K562 (cell line): ENCODE measurements around the gene EGF. TPM values are rescaled to one million over a fixed set of nuclear protein-coding genes. Genes with fewer than 3 reads are reported as not detected.

ENCODE experiments used
- ATAC-seq: fragments of 200-7000 bp; cut with Tn5 transposase; 3 replicates; pipeline ENCODE4 v1.9.1; 2020; ENCODE audit warnings: moderate library complexity
- BruUV-seq: library from RNA; stranded (reverse); fragments of 400-500 nt; replicated peaks from 2 replicates; lab custom pipeline; 2021; lab: Mats Ljungman, UMichigan
- CTCF ChIA-PET: fragments of 300-600 bp; formaldehyde crosslinking; extraction: SDS; loops from one replicate; lab custom pipeline; 2021; ENCODE audit warnings: low intra/inter-chr PET ratio; lab: Yijun Ruan, JAX
- POLR2A ChIA-PET: fragments of 300-600, 350-650 bp; sonication (Branson Sonifier 250); formaldehyde crosslinking; extraction: SDS; loops from one replicate; lab custom pipeline; 2021; ENCODE audit warnings: antibody characterized with exemption, inconsistent platforms; lab: Yijun Ruan, JAX
- DNase-seq, 4 experiments: peaks; one replicate each; pipeline versions ENCODE4 v3.0.0 to v3.0.0-alpha.2; 2011 to 2018; ENCODE audit warnings: low spot score in 3 of 4, mixed read lengths in 3 of 4; ENCODE audit errors: extremely low read depth in 1 of 4
- FAIRE-seq: peaks from 2 replicates; lab custom pipeline; 2011; peaks lifted over from hg19 to GRCh38; lab: Jason Lieb, UNC
- H2AFZ ChIP-seq: 2 replicates; pipeline ENCODE4 v1.6.0; 2011; ENCODE audit warnings: low read depth, low read length, control low read depth, inconsistent platforms
- H3K27ac ChIP-seq: fragments of 200-600 bp; 3 replicates; pipeline ENCODE4 v1.8.0; 2011; ENCODE audit warnings: low read depth, mild to moderate bottlenecking, control low read depth, inconsistent platforms, low read length, moderate library complexity, mixed read lengths; ENCODE audit errors: extremely low read depth
- H3K27me3 ChIP-seq, 2 experiments: fragments of 300-600 bp in 1 of 2; 2 replicates in 1 of 2; 3 replicates in 1 of 2; pipeline versions ENCODE4 v1.6.0 to v1.8.0; 2011; ENCODE audit warnings: inconsistent platforms in 2 of 2, low read length in 2 of 2, mild to moderate bottlenecking in 1 of 2, mixed read lengths in 1 of 2, moderate library complexity in 1 of 2; ENCODE audit not compliant: control insufficient read depth in 2 of 2, insufficient read depth in 2 of 2
- H3K36me3 ChIP-seq: fragments of 300-600 bp; 3 replicates; pipeline ENCODE4 v1.8.0; 2011; ENCODE audit warnings: mild to moderate bottlenecking, low read length, inconsistent platforms; ENCODE audit not compliant: control insufficient read depth, insufficient read depth
- H3K4me1 ChIP-seq, 2 experiments: fragments of 200-600 bp in 1 of 2; replicated peaks in 1 of 2; 2 replicates in 1 of 2; 3 replicates in 1 of 2; pipeline versions ENCODE4 v1.5.1 to v1.8.0; 2011; ENCODE audit warnings: inconsistent platforms in 2 of 2, low read length in 2 of 2, mild to moderate bottlenecking in 1 of 2, mixed read lengths in 1 of 2, moderate library complexity in 1 of 2; ENCODE audit not compliant: control insufficient read depth in 2 of 2, insufficient read depth in 2 of 2
- H3K4me2 ChIP-seq: 2 replicates; pipeline ENCODE4 v1.6.1; 2011; ENCODE audit warnings: low read length, control low read depth, inconsistent platforms, mixed read lengths; ENCODE audit not compliant: insufficient read depth
- H3K4me3 ChIP-seq: fragments of 200-600 bp; sonication (generic), shearing (Covaris generic); 2 replicates; pipeline ENCODE4 v1.5.1; 2016; ENCODE audit warnings: control low read depth, inconsistent platforms
- H3K79me2 ChIP-seq: fragments of 200-600 bp; 3 replicates; pipeline ENCODE4 v1.8.0; 2011; ENCODE audit warnings: low read length, inconsistent platforms; ENCODE audit not compliant: control insufficient read depth, insufficient read depth
- H3K9ac ChIP-seq, 2 experiments: 2 replicates each; pipeline versions ENCODE4 v1.6.0 to v1.6.1; 2011; ENCODE audit warnings: low read depth in 2 of 2, low read length in 2 of 2, control low read depth in 1 of 2, inconsistent platforms in 1 of 2, mild to moderate bottlenecking in 1 of 2, mixed read lengths in 1 of 2; ENCODE audit not compliant: insufficient read depth in 1 of 2
- H3K9me1 ChIP-seq: one replicate; pipeline ENCODE4 v1.6.0; 2011; ENCODE audit warnings: inconsistent platforms, mild to moderate bottlenecking, low read length, moderate library complexity; ENCODE audit not compliant: control insufficient read depth, insufficient read depth
- H3K9me3 ChIP-seq: replicated peaks from 2 replicates; pipeline ENCODE4 v1.5.1; 2011; ENCODE audit warnings: low read depth, low read length, inconsistent platforms; ENCODE audit not compliant: control insufficient read depth, insufficient read depth
- H4K20me1 ChIP-seq: replicated peaks from 2 replicates; pipeline ENCODE4 v1.6.1; 2011; ENCODE audit warnings: low read length, inconsistent platforms, mixed read lengths; ENCODE audit not compliant: control insufficient read depth, insufficient read depth
- ATF7 ChIP-seq: fragments of 450-650 bp; IDR thresholded peaks from 2 replicates; pipeline ENCODE4 v1.7.1; 2014; ENCODE audit warnings: mild to moderate bottlenecking, moderate library complexity
- BCOR ChIP-seq: fragments of 450-650 bp; IDR thresholded peaks from 2 replicates; pipeline ENCODE4 v1.6.1; 2016
- MAFG ChIP-seq: fragments of 450-650 bp; conservative IDR thresholded peaks from 2 replicates; pipeline ENCODE4 v1.6.1; 2016; ENCODE audit warnings: missing genetic modification characterization, missing compliant biosample characterization
- NFRKB ChIP-seq: fragments of 450-650 bp; IDR thresholded peaks from 2 replicates; pipeline ENCODE4 v1.6.1; 2016; ENCODE audit warnings: low read depth
- PRPF4 ChIP-seq: fragments of 200-400 bp; formaldehyde crosslinking; IDR thresholded peaks from one replicate; pipeline ENCODE4 v1.6.1; 2017; ENCODE audit warnings: low read length, low read depth, mild to moderate bottlenecking; ENCODE audit not compliant: insufficient read depth, poor library complexity, severe bottlenecking
- RBM15 ChIP-seq: fragments of 200-400 bp; formaldehyde crosslinking; IDR thresholded peaks from 2 replicates; pipeline ENCODE4 v1.6.1; 2018; ENCODE audit warnings: mild to moderate bottlenecking, low read length, moderate library complexity; ENCODE audit not compliant: insufficient read depth
- SMAD2 ChIP-seq: fragments of 150-350 bp; IDR thresholded peaks from 2 replicates; pipeline ENCODE4 v1.6.1; 2014; ENCODE audit warnings: low read depth, mild to moderate bottlenecking, low read length
- SMARCE1 ChIP-seq: fragments of 450-650 bp; IDR thresholded peaks from 2 replicates; pipeline ENCODE4 v1.7.1; 2016; ENCODE audit warnings: mild to moderate bottlenecking
- TFAP4 ChIP-seq: sonication (generic); formaldehyde crosslinking; IDR thresholded peaks from 2 replicates; pipeline ENCODE4 v1.8.0; 2022; ENCODE audit warnings: missing genetic modification reagents, mild to moderate bottlenecking, moderate library complexity, borderline replicate concordance
- ZFP1 ChIP-seq: fragments of 450-650 bp; formaldehyde crosslinking; IDR thresholded peaks from 2 replicates; pipeline ENCODE4 v1.4.0; 2020; ENCODE audit warnings: mild to moderate bottlenecking, mixed read lengths
- ZNF75A ChIP-seq: fragments of 450-650 bp; formaldehyde crosslinking; IDR thresholded peaks from 2 replicates; pipeline ENCODE4 v1.4.0; 2020; ENCODE audit warnings: mild to moderate bottlenecking
- WGBS: fragments of 100-300 bp; shearing (Covaris generic); methylation state at CpG from one replicate; pipeline ENCODE4 v1.1.6; 2016; ENCODE audit warnings: low coverage, mixed read lengths; ENCODE audit not compliant: insufficient coverage; ENCODE audit errors: missing lambda C conversion rate; 5-methylcytosine and 5-hydroxymethylcytosine counted together
- in situ Hi-C: fragments of 300-500 bp; cut with MboI; formaldehyde crosslinking; loops from 4 replicates; pipeline ENCODE4 v1.15.0; 2018; ENCODE audit warnings: inconsistent platforms, mixed read lengths
- intact Hi-C: fragments of 100-400 bp; cut with micrococcal nuclease; formaldehyde crosslinking; loops from 2 replicates; pipeline ENCODE4 v1.14.2; 2022
- polyA plus RNA-seq, 8 experiments: library from polyadenylated mRNA; depleted of rRNA in 4 of 8; stranded (reverse) in 5 of 8; unstranded in 3 of 8; fragments of >200 nt; fragmentation: Nextera tagmentation in 2 of 8; fragmentation: Illumina TruSeq in 1 of 8; extraction: Ambion mirVana in 2 of 8; extraction: Trizol in 1 of 8; gene quantifications; 2 replicates each; pipeline versions ENCODE4 v1.2.1 to v1.2.3, GENCODE V29; 2011 to 2014; ENCODE audit warnings: inconsistent platforms in 1 of 8, missing spikeins in 1 of 8
- total RNA-seq, 7 experiments: library from RNA; depleted of rRNA in 6 of 7; stranded (reverse); fragments of >200 nt in 6 of 7; fragmentation: Illumina TruSeq in 2 of 7; extraction: Trizol in 2 of 7; gene quantifications; 2 replicates each; pipeline versions ENCODE4 v1.2.1 to v1.2.3, GENCODE V29; 2011 to 2021; ENCODE audit warnings: low replicate concordance in 1 of 7
- TF ChIP-seq, protein P1 (sequence below): sonication (generic); formaldehyde crosslinking; IDR thresholded peaks from 2 replicates; pipeline ENCODE4 v1.8.0; 2022; ENCODE audit warnings: mild to moderate bottlenecking, missing genetic modification reagents
- TF ChIP-seq, protein P2 (sequence below): fragments of 450-650 bp; formaldehyde crosslinking; IDR thresholded peaks from 2 replicates; pipeline ENCODE4 v1.4.0; 2022; ENCODE audit warnings: mild to moderate bottlenecking, moderate library complexity
- TF ChIP-seq, protein P3 (sequence below): fragments of 450-650 bp; IDR thresholded peaks from 2 replicates; pipeline ENCODE4 v1.6.1; 2017; ENCODE audit warnings: mild to moderate bottlenecking, moderate library complexity

The EGF gene
- total and polyA plus RNA-seq, 9 of the 15 experiments (the other 6 are each of a cell fraction or from before 2014, with no cell fraction given) = 0.32 to 3.1 (median 1.3) TPM

DNA sequence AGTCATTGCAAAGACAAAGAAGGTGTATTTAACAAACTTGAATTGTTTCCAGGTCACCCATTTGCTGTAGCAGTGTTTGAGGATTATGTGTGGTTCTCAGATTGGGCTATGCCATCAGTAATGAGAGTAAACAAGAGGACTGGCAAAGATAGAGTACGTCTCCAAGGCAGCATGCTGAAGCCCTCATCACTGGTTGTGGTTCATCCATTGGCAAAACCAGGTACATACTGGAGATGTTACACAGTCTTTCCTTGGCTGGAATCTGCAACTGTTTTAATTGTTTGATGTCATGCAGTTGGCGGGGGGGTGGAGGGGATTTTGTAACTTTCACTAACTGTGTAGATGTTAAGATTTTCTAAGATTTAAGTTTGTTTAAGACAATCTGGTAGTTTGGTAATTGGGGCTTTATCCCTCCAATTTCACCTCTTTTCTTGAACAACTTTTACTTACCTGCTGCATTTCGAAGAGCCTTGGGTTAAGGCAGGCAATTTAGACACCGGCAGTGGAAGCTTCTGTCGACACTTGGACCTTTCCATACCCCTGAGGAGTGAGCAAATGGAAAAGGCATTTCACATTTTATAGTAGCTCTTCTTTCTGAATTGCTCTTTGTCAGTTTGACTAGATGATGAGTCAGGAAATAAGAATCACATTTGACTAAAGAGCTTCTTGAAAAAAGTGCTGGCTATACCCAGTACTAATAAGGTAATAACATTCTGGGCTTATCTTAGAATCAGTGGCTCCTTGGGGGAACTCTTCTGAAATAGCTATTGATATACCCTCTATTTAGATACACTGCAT is 67.4 kb downstream of the EGF start:
- CTCF ChIA-PET = no interaction called here
- Histone ChIP-seq H3K27me3 (peaks cover 0 to 4% of the 10 kb centered on the region in 2 experiments; a peak in 1 of 5 replicates), H3K4me1 (no peaks in the 10 kb centered on the region), H3K27ac (no peak overlapping the region), H3K4me2 (no peak overlapping the region), H3K9me1 (no peaks in the 10 kb centered on the region), H3K4me3 (no peak overlapping the region)
- FAIRE-seq = no peak
- no TSS peak for BruUV-seq
- intact Hi-C loops = loop anchor here (5.0 to 10.0 kb wide), 2 partner anchors 153 to 275 kb away; partner anchors contain the start of genes CASP6 and RRH
- POLR2A ChIA-PET = interaction anchor here (1.0 kb wide), 1 partner anchor 547 kb away, joined by 3 read pairs; the partner anchor contains the start of gene SEC24B
- TF ChIP-seq, protein P1, sequence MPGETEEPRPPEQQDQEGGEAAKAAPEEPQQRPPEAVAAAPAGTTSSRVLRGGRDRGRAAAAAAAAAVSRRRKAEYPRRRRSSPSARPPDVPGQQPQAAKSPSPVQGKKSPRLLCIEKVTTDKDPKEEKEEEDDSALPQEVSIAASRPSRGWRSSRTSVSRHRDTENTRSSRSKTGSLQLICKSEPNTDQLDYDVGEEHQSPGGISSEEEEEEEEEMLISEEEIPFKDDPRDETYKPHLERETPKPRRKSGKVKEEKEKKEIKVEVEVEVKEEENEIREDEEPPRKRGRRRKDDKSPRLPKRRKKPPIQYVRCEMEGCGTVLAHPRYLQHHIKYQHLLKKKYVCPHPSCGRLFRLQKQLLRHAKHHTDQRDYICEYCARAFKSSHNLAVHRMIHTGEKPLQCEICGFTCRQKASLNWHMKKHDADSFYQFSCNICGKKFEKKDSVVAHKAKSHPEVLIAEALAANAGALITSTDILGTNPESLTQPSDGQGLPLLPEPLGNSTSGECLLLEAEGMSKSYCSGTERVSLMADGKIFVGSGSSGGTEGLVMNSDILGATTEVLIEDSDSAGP (CRISPR knock-in tag) = no peak
- TF ChIP-seq ZNF75A (CRISPR knock-in tag) = no peak
- no peak for TF ChIP-seq SMARCE1
- TF ChIP-seq, protein P2, sequence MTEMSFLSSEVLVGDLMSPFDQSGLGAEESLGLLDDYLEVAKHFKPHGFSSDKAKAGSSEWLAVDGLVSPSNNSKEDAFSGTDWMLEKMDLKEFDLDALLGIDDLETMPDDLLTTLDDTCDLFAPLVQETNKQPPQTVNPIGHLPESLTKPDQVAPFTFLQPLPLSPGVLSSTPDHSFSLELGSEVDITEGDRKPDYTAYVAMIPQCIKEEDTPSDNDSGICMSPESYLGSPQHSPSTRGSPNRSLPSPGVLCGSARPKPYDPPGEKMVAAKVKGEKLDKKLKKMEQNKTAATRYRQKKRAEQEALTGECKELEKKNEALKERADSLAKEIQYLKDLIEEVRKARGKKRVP (CRISPR knock-in tag) = no peak
- TF ChIP-seq, protein P3, sequence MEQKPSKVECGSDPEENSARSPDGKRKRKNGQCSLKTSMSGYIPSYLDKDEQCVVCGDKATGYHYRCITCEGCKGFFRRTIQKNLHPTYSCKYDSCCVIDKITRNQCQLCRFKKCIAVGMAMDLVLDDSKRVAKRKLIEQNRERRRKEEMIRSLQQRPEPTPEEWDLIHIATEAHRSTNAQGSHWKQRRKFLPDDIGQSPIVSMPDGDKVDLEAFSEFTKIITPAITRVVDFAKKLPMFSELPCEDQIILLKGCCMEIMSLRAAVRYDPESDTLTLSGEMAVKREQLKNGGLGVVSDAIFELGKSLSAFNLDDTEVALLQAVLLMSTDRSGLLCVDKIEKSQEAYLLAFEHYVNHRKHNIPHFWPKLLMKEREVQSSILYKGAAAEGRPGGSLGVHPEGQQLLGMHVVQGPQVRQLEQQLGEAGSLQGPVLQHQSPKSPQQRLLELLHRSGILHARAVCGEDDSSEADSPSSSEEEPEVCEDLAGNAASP = no peak
- TF ChIP-seq RBM15 = no peak
- no peak for TF ChIP-seq NFRKB
- no peak for TF ChIP-seq ATF7
- TF ChIP-seq BCOR = no peak
- TF ChIP-seq TFAP4 (CRISPR knock-in tag) = no peak
- no peak for TF ChIP-seq PRPF4
- no peak for TF ChIP-seq ZFP1 (CRISPR knock-in tag)
- no peak for TF ChIP-seq MAFG (tag)
- no peak for TF ChIP-seq SMAD2
- TF ChIP-seq, all 486 proteins: peak for 0
- Histone ChIP-seq H2AFZ (no peak overlapping the region), H3K36me3 (no peaks in the 10 kb centered on the region), H4K20me1 (no peaks in the 10 kb centered on the region), H3K9me3 (no peaks in the 10 kb centered on the region), H3K9ac (no peak overlapping the region), H3K79me2 (no peaks in the 10 kb centered on the region)
- ATAC-seq (no peak), DNase-seq (no peak)
- 15% methylated on average over 5 of the region's 5 CpGs for WGBS
- in situ Hi-C loops = loop anchor here (10.0 kb wide), 1 partner anchor 555 kb away; no protein-coding TSS in a partner anchor
